Measurements from ENCODE around the gene PON1. TPM values are rescaled to one million over a fixed set of nuclear protein-coding genes. Genes with fewer than 3 reads are reported as not detected.

Gene PON1
- total RNA-seq, 1 donor from 2014 or later, result 0.10 TPM

- no peak for DNase-seq
Observed at GRCh38 chr7:95253986-95254385, 70.3 kb downstream of the PON1 start.

GRCh38 chr7:95251966-95252365 is 72.4 kb downstream of the PON1 start:
- no peak for DNase-seq

- DNase-seq, result no peak
Observed at GRCh38 chr7:95250571-95250970, 73.8 kb downstream of the PON1 start.

Small RNAs within 50 kb of the gene (small RNA-seq; reads per million reads assigned to genes)
- gene AC004022.2 (ENCODE audit: low replicate concordance), result not detected

Other genes starting within 250 kb of the PON1 start
- 11.2 TPM for gene PON3, start 71.8 kb upstream of the PON1 start, total RNA-seq
- 80.1 TPM for gene PON2, start 110.5 kb upstream of the PON1 start, total RNA-seq
- gene ASB4, start 161.4 kb upstream of the PON1 start, total RNA-seq, result 2.9 TPM

All from skin of body (tissue), 3 donors.